ENCODE results near the gene NEUROG2. TPM values are rescaled to one million over a fixed set of nuclear protein-coding genes. Genes with fewer than 3 reads are reported as not detected.
A peak's percentile ranks its signal among the peaks of the same experiment; 100 is the strongest.

Gene NEUROG2
- total RNA-seq, 1 experiment from 2014 or later, result not detected

- H3K27ac Mint-ChIP-seq, result no peak overlapping the region; a peak in 1 of 7 replicates
- peak; percentile 83 for DNase-seq
- no peaks in the 10 kb centered on the region for H4K20me1 ChIP-seq (ENCODE audit: control insufficient read depth, insufficient read depth, insufficient read length)
- no peak overlapping the region for H2BK120ac ChIP-seq (ENCODE audit: low read depth, low read length, poor library complexity, severe bottlenecking)
- H3K9me3 Mint-ChIP-seq, result peaks cover 6 to 18% of the 10 kb centered on the region in 2 experiments; a peak in 3 of 5 replicates
- no peak overlapping the region for H2BK15ac ChIP-seq (ENCODE audit: low read depth, low read length)
- TF ChIP-seq, protein P1, sequence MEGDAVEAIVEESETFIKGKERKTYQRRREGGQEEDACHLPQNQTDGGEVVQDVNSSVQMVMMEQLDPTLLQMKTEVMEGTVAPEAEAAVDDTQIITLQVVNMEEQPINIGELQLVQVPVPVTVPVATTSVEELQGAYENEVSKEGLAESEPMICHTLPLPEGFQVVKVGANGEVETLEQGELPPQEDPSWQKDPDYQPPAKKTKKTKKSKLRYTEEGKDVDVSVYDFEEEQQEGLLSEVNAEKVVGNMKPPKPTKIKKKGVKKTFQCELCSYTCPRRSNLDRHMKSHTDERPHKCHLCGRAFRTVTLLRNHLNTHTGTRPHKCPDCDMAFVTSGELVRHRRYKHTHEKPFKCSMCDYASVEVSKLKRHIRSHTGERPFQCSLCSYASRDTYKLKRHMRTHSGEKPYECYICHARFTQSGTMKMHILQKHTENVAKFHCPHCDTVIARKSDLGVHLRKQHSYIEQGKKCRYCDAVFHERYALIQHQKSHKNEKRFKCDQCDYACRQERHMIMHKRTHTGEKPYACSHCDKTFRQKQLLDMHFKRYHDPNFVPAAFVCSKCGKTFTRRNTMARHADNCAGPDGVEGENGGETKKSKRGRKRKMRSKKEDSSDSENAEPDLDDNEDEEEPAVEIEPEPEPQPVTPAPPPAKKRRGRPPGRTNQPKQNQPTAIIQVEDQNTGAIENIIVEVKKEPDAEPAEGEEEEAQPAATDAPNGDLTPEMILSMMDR (conservative IDR thresholded peaks at IDR 0.05), result no peak
- H3K79me2 ChIP-seq (ENCODE audit: insufficient read depth, low read length), result no peaks in the 10 kb centered on the region
- peaks cover 0 to 4% (median 0%) of the 10 kb centered on the region in 3 experiments; a peak in 2 of 7 replicates for H3K36me3 Mint-ChIP-seq (ENCODE audit: insufficient read depth in 1 of 3, low read depth in 3 of 3)
- no peak overlapping the region for H2AFZ ChIP-seq (ENCODE audit: low read length)
- peak overlapping the region; percentile 88 for H3K4me2 ChIP-seq (ENCODE audit: insufficient read depth, insufficient read length, low read length)
- H3K4me1 ChIP-seq (ENCODE audit: insufficient read depth, low read length), result peaks cover 3% of the 10 kb centered on the region; the same call in 1 of the 2 replicates
- no peak overlapping the region for H3K27ac ChIP-seq (ENCODE audit: insufficient read length, low read depth, low read length)
- H3K4me1 Mint-ChIP-seq, result peaks cover 47 to 68% of the 10 kb centered on the region in 2 experiments
- H3K27me3 Mint-ChIP-seq (ENCODE audit: low read depth), result peaks cover 99% of the 10 kb centered on the region
- no peak overlapping the region for H4K91ac ChIP-seq (ENCODE audit: insufficient read length, low read depth, low read length)
- H3K18ac ChIP-seq (ENCODE audit: insufficient read length, low read depth, low read length), result no peak overlapping the region
- no peak overlapping the region for H3T11ph ChIP-seq (ENCODE audit: low read length)
- no peak overlapping the region for H3K14ac ChIP-seq (ENCODE audit: insufficient read depth, low read length)
- H4K5ac ChIP-seq (ENCODE audit: insufficient read length, low read depth, low read length), result no peak overlapping the region
- H3K4me3 Mint-ChIP-seq, result peak overlapping the region; percentile 37 to 90; a peak in 4 of 5 replicates
- no peak overlapping the region for H3K9ac ChIP-seq (ENCODE audit: extremely low read depth, insufficient read length, low read length)
- WGBS (ENCODE audit: extremely low coverage, insufficient read length, low lambda C conversion rate), result no CpG with 5 or more reads among the region's 55 CpGs
- no peak overlapping the region for H4K8ac ChIP-seq (replicated peaks; ENCODE audit: insufficient read length, low read depth, low read length)
- no peak overlapping the region for H3K4ac ChIP-seq (ENCODE audit: low read depth, low read length)
- no peak overlapping the region for H3K56ac ChIP-seq (ENCODE audit: insufficient read length, low read depth, low read length)
- H2BK20ac ChIP-seq (ENCODE audit: low read depth, low read length, poor library complexity, severe bottlenecking), result no peak overlapping the region
- H2BK12ac ChIP-seq (ENCODE audit: insufficient read length, low read depth, low read length), result no peak overlapping the region
- H2AK5ac ChIP-seq (ENCODE audit: insufficient read length, low read length), result no peak overlapping the region
- H3K79me1 ChIP-seq (ENCODE audit: insufficient read depth, low read depth, low read length, poor library complexity, severe bottlenecking), result no peaks in the 10 kb centered on the region
- peaks cover 91% of the 10 kb centered on the region for H3K27me3 ChIP-seq (ENCODE audit: insufficient read depth, low read length)
- no peak overlapping the region for H2BK5ac ChIP-seq (ENCODE audit: insufficient read length, low read length)
- peaks cover 32% of the 10 kb centered on the region for H3K23me2 ChIP-seq (ENCODE audit: insufficient read length, low read depth, low read length, poor library complexity, severe bottlenecking)
- H3K23ac ChIP-seq (ENCODE audit: insufficient read length, low read depth, low read length), result no peak overlapping the region
- H3K9me3 ChIP-seq (ENCODE audit: control insufficient read depth, low read depth, low read length), result no peaks in the 10 kb centered on the region
These were observed 589 bp upstream of the NEUROG2 start for GRCh38 chr4:112516471-112517066.
